Measurements from ENCODE around the gene EPB41L3.
A peak's percentile ranks its signal among the peaks of the same experiment; 100 is the strongest.
"Not testable (repeated sequence)": the region's sequence is repeated elsewhere in the genome, so short reads cannot be mapped to it uniquely, and the experiment has no call there.

EPB41L3 gene

DNA sequence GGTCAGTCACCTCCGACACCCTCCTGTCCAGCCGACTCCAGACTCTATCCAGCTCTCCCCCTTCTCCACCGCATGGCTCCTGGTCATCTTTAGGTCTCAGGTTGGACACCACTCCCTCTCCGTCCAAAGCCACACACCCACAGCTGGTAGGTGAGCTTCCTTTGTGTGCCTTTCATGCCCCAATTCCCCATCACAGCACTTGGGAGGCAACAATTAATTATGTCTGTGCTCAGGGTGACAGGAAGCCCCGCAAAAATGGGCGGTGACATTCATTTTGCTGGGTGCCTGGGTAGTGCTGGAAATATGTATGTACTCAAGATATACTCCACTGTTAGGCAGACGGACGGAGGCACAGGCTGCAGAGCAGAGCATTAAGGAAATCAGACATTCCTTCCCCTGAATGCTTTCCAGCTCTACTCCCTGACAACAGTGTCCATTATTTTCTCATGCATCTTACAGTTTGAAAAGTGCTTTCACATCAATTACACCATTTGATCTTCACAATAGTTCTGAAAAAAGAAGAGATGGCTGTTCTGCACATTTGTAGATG lies 13.1 kb downstream of the EPB41L3 start:
- DNase-seq (ENCODE audit: low read depth): no peak

DNA sequence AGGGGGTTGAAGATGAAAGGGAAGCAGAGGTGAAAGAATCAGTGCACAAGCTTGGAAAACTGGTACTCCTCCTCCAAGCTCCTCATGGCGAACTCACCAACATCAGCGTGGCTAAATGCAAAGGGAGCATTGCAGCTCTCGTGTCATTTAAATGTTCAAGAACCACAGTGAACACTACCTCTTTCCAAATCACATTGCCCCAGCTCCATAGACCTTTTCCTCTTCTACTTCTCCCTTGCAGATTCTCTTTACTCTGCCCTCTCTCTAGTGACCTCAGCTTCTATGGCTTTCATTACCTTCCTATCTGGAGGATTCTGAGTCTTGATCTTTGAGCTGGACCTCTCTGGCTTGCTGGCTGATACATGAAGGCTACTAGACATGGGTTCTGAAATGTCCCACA lies 14.3 kb downstream of the EPB41L3 start:
- DNase-seq (ENCODE audit: low read depth): no peak

DNA sequence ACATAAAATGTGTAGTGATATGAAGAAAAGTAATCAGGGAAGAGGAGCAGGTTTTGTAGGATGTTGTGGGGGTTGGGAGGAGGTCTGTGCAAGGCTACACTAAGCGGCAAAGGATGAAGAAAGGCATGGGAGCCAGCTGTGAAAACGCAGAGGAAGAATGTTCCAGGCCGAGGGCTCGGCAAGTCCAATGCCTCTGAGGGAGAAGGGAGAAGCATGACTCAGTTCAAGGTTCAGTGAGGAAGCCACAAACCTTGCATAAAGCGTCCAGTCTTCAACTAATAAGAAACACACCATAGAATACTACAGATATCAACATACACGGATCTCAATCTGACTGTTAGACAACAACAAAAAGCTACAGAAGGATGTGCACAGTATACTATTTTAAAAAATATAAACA lies 16.2 kb downstream of the EPB41L3 start:
- peak; percentile 53 for DNase-seq (ENCODE audit: low read depth)

DNA sequence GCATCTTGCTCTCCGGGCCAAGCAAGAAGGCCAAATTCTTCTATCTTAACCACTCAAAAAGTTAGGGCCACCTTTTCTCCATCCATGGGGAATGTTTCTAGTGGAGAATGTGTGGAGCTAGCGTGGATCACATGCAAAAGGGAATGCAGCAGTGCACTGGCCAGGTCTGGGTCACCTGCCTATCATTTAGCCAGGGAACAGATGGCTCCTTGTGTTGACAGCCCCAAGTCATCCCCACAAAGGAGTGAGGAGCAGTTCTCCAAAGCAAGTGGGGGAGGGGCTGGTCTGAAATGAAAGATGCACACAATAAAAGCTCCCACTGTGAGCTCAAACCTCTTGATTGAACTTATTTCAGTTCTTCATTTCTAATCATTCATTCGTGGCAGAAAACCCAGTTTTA lies 19.1 kb downstream of the EPB41L3 start:
- no peak for DNase-seq (ENCODE audit: low read depth)

DNA sequence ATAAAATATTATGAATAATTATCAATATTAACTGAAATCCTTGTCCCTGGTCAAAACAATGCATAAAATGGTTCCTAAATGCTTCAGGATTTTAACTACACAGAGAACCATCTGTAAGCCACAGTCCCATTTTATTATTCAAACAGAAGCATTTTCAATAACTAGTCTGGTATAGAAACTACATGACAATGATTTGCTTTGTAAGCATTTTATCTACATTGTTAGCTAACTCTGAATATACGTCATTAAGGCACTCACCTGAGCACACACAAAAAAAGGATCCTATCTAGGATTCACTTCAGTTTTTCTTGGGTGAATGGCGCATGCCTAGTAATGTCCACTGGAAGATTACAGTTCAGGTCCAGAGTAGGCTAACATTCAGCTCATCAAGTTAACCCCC lies 22.8 kb downstream of the EPB41L3 start:
- no peak for DNase-seq (ENCODE audit: low read depth)

DNA sequence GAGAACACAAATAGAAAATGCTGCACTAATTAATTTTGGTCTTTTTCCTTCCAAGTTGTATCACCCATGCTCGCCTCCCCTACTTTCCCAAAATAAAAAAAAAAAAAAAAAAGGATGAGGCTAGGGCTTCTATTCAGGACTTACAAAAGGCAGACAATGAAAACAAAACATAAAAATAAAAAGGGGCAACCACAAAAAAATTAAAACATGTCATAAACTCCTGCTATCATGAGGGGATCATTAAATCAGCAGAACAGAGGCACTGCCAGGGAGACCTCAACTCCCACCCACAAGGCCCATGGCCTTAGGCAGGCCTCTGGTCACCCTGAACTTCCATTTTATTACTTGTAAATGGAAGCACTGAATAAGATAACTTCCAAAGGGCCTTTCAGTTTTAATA lies 23.3 kb downstream of the EPB41L3 start:
- DNase-seq (ENCODE audit: low read depth): no peak

DNA sequence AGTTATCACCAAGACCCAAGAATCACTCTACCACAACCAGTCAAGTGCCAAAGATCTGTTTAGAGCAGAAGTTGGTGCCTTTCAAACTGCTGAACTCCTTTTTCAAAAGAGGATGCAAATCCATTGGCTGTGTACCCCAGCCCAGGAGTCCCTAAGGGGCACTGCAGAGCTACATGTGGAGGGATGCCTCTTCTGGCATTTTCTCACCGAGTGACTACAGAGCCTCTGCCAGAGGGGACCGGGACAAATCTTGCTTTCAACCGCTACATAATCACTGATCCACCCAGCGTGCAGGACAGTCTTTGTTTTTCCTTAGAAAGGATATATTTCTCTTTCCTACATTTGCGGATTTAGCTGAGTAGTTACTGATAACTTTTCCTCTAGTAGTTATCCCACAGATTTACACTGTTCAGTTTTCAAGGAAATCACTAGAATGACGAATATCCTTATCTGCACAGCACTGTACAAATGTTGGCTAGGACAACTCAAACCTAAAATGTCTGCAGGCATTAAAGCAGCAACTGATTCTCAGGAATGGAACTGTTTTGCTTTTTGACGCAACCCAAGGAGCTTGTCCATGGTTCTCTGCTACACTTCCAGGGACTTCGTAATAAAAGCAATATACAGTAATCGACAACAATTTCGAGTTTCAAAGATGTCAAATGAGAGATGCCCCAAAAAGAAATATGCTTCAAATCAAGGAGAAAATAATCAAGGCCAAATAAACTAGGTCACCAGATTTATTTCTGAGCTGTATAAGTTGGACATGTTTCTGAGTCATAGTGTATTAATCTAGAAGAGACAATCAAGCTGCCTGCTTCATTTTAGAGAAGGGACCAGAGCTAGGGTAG lies 24.1 kb downstream of the EPB41L3 start:
- DNase-seq (ENCODE audit: low read depth): no peak

DNA sequence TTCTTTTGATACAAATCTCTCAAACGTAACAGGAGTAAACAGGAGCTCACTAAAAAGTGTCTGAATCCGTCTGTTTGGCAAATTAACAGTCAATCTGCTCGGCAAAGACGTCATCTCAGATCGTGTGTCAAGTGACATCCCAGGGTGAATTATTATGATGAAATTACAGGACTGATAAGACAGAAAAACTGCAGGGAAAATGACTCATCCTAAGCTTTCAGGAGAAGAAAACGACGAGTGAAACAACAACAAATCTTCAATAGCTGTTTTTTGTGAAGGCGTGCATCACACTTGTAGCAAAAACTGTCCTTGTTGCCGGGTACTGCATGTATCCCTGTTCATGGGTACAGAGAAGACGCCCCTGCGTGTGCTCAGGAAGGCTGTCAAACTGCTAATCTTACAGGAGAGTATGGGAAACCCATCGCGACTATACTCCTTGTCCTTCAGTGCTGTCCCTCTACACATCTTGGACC lies 24.9 kb downstream of the EPB41L3 start:
- DNase-seq (ENCODE audit: low read depth): peak; percentile 27

DNA sequence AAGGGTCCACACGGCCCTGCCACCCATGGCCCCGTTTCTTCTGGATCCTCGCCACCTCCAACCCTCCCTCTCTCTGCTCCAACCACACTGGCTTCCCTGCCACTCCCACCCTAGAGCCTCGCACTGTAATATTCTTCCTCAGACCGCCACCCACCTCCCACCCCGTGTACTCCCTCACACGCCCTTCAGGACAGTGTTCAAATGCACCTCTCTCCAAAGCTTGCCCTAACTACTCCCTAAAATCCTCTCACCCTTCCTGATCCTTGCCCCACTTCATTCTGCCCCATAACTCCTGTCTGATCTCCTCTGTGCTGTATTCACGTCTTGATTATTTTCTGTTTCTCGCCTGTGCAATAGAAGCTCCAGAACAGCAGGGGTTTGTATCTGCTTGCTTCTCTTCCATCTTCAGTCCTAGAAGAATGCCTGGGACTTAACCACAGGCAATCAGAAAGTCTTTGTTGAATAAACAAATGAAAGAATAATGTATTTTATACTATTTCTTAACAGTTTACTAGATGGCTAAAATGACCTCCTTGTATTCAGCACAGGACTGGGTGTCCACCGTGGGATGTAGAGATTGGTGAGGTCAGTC lies 25.5 kb downstream of the EPB41L3 start:
- no peak for DNase-seq (ENCODE audit: low read depth)

DNA sequence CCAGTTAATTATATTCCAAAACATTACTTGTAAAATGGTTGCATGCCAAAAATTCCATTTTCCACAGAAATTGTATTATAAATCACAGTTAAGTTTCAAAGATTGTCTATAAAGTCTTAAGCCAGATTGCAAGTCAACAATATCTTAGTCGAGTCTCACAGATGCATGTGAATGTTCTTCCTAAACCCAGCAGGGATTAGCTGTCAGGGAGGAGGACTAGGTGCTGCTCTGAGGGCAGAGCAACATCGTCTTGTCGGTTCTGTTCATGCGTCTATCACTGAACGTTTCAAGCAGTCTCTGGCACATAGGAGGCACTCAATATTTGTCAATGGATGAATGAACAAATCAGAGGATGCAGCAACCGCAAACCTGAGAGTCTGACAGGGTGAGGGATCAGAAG lies 27.0 kb downstream of the EPB41L3 start:
- DNase-seq (ENCODE audit: low read depth): no peak

DNA sequence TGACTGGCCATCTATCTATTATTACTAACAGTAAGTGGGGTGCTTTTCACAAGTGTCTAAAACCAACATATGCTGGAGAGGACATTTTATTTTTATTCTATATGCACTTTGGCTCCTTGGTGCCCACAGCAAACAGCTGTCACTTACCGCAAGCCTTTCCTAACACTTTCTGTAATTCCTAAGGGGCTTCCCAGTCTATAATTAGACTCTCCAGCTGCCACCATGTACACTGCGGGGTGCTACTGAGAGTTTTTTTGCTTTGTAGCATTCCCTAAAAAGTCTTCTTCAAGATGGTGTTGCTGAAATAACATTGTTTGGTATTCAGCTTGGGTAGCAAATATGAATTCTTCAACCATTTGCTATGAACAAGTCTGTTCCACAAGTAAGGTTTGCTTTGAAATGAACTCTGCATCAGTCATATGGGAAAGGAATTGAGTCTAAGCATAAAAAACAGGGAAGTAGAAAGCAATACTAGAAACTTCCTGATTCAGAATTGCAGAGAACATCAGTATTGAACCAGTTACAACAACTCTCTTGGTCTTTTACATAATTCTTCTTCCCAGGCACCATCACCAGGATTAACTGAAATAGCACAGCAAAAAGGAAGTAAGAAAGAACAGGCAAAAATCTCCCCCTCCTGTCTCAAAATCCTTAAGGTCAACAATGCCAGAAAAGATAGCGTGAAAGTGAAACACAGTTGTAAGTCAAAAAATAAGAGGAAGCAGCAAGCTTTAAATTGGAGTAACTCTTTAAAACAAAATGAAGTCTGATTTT lies 28.6 kb downstream of the EPB41L3 start:
- DNase-seq (ENCODE audit: low read depth): no peak

DNA sequence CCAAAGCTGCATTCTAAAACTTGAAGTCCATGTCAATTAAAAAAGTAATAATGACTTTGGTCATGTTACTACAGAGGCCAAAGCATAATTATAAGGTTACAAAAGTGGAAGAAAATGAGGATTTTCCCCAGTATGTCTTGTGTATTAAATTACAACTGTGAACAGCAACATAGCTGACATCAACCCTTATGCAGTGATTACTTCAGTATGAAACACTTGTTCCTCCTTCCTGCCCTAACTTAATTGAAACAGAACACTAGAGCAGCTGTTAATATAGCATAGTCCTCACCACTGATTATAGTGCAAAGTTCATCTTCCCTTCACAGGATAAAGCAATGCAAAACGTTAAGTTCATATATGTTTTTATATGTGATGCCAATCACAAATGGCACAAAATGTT lies 29.9 kb downstream of the EPB41L3 start:
- no peak for DNase-seq (ENCODE audit: low read depth)

DNA sequence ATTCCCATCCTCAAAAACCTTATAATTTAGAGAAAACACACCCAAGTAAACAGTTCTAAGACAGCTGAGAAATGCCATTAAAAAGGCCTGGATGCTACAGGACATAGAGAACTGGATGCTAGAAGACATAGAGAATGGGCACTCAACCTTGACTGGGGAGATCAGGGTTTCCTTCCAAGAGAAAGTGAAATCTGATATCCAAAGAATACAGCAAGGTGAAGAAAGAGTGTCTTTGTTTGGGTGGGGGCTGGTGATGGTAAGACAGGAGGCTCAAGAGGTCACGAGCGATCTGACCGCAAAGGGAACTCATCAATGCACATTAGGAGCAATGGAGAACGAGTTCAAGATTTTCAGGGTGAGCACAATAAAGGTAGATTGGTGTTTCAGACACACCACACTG lies 31.6 kb downstream of the EPB41L3 start:
- no peak for DNase-seq (ENCODE audit: low read depth)

DNA sequence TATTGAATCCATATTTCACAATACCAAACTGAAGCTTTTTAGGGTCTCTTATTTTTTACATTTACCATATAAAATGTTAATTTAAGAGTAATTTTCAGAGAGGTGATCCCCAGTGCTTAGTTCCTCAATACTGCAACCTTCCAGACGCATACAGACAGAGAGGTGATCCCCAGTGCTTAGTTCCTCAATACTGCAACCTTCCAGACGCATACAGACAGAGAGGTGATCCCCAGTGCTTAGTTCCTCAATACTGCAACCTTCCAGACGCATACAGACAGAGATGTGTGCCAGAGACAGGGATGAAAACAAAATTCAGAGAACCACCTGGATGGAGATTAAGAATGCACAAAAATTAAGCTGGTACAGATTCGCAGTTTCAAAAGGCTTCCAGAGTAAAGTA lies 32.3 kb downstream of the EPB41L3 start:
- DNase-seq (ENCODE audit: low read depth): not testable (repeated sequence)

DNA sequence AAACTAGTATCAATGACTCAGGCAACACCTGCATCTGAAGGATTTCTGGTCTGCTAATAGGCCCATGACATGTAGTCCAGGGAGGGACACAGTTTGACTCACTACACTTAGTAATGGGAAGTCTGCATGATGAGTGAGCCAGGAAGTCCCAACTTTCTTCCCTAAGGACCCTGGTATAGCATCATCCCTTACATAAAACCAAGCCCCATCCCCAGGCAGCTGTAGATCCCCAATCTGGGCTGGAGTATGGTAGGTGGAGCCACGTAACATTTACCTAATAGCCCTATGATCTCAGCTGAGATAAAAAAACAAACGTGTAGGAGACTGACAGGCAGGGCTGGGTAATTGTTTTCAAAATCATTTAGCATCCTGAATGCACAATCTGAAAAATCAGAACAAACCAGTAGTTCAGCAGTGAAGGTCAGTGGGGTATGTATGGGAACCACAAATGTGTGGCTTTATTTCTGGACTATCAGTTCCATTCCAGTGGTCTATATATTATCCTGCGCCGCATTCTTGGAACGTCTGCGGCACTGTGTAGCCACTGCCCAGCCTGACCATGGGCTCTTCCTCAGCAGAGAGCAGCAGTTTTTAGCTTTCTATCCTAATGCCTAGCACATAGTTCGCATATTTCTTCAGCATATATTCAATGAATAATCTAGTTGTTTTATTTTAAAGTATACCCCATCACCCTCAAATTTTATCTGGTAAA lies 33.5 kb downstream of the EPB41L3 start:
- peak; percentile 13 for DNase-seq (ENCODE audit: low read depth)

DNA sequence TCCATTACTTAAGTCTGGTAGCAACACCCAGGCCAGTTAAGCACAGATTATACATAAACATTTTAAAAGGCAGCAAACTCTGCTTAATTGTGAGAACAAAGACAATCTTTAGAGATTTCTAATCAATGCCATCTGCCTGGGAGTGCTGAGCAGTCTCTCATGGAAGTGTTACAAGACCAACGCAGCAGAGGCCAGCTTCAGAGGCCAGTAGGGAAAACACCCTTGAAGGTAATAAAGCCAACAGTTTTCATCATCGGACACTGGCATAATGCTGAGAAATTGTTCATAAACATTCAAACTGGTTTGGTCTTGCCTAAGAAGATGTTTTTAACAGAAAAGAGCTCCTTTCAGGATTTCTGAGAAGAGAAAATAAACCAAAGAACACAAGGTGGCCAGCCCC lies 35.0 kb downstream of the EPB41L3 start:
- DNase-seq (ENCODE audit: low read depth): no peak

DNA sequence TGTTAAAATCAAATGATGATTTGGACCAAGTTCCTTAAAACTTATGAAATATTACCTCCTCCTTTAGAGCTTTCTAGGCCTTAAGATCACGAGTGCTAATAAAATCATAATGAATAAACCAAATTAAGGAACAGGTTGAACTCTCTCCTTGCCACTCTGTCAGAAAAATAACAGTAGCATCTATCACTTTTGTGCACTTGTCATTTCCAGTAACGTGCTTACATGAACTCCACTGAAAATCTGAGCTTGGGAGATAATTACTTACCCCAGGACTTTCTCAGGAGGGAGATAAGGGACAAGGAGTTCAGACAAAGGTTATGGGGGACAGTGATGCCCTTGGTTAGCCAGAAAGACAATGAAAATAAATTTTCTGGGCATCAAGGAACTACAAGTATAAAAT lies 36.0 kb downstream of the EPB41L3 start:
- DNase-seq (ENCODE audit: low read depth): no peak

DNA sequence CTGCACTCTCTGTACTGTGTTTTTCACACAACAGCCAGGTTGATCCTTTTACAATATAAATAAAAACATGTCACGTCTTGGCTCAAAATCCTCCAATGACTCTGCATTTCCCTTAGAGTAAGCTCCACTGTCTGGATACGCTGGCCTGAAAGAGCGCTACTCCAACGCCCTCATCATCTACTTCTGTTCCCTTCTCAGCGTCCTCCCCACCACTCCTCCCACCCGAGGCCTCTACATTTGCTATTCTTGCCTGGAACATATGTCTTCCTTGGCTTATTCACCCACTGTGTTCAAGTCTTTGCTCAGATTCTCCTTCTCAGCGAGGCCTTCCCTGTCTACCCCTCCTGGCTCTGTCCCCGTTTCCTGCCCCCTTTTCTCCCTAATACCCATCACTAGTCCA lies 37.6 kb downstream of the EPB41L3 start:
- DNase-seq (ENCODE audit: low read depth): no peak

DNA sequence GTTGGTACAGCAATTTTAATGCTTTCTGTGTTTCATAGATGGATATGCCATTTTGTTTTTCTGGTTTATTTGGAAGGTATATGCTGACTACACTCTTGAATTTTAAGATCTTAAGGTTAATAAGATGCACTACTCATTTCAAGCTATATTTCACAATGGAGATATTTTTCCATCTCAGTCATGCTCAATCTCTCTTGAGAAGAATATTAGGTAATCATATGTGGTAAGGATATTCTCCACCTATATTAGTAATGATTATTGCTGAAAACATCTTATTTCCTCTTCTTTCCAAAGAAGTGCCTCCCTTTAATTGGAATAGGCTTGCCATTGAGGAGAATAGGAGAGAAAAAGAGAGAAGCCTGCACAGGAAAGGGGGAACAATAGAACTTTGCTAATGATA lies 40.1 kb downstream of the EPB41L3 start:
- DNase-seq (ENCODE audit: low read depth): no peak

DNA sequence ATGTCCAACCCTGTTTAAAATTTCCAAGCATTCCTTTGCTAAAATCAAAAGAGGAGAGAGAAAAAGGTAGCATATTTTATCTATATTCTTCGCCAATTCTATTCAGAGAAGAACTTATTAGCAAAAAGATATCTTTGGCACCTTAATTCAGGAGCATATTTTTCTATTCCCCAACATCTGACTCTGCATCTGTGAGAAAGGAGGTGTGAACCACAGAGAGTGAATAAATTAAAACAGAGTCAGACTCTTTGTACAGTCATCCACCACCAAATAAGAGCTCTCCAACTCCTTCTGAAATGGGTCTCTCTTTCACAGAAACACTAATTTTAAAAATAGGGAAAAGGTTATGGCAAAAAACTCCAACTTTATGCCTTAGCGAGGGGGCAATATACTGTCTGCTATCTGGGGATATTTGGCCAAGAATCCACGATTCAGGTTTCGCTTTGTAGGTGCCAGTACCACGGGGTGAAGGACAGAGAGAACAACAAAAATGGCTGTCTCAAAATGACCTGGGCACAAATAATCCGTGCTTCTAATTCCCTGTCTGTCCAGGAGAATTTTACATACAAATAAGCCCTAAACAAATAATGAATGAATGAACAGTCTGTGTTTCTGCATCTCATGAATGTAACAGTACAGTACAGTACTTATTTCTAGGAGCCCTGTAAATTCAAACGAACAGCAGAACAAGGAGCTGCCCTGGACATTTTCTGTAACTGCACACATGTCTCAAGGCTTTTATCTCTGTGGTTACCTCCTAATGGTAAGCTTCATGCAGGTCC lies 43.4 kb downstream of the EPB41L3 start:
- no peak for DNase-seq (ENCODE audit: low read depth)

DNA sequence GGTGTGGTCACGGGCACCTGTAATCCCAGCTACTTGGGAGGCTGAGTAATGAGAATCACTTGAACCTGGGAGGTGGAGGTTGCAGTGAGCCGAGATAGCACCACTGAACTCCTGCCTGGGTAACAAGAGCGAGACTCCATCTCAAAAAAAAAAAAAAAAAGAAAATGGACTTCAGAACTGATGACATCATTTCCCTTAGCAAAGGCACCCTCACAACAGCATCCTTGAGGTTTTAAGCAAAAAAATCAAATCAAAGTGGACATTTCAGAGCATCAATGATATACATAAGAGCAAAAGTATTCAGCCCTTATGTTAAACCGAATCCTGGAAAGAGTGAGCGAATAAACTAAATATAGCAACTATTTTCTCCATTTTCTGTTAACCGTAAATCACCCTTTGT lies 45.3 kb downstream of the EPB41L3 start:
- no peak for DNase-seq (ENCODE audit: low read depth)
